Hematopoietic multipotent progenitor cell treated with erythropoietin and hydrocortisone succinate and interleukin-3 and kit ligand, for 4 days (in vitro differentiated cells): Measurements from ENCODE around the gene UGT2B28.
"Not testable (repeated sequence)": the region's sequence is repeated elsewhere in the genome, so short reads cannot be mapped to it uniquely, and the experiment has no call there.

ENCODE experiments used
- DNase-seq: peaks from one replicate; pipeline ENCODE4 v3.0.0-alpha.2; 2015

UGT2B28 gene

DNA sequence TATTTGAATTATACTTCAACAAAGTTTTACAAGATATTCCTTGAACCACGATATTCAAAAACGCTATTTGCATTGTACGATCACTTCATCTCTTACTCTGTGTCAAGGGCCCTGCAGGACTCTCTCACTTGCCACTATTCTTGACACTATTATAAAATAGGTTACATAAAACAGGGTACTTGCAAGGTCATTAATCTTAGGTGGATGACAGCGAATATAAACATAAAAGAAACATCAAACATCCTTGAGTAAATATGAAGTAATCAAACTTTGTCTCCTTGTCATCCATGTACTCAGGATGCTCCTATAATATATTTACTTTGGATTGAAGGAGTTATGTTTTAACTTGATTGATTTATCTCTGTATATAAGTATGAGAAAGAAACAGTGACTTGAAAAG lies at the start of gene UGT2B28:
UGT2B28 (plus strand) TSS at position 395 of the 400 bp plus-strand sequence. CDS start 26 bp downstream, outside the sequence.
- DNase-seq, result not testable (repeated sequence)

- DNase-seq, result no peak
Observed at GRCh38 chr4:69239092-69239491, 41.2 kb upstream of the UGT2B28 start.

DNA sequence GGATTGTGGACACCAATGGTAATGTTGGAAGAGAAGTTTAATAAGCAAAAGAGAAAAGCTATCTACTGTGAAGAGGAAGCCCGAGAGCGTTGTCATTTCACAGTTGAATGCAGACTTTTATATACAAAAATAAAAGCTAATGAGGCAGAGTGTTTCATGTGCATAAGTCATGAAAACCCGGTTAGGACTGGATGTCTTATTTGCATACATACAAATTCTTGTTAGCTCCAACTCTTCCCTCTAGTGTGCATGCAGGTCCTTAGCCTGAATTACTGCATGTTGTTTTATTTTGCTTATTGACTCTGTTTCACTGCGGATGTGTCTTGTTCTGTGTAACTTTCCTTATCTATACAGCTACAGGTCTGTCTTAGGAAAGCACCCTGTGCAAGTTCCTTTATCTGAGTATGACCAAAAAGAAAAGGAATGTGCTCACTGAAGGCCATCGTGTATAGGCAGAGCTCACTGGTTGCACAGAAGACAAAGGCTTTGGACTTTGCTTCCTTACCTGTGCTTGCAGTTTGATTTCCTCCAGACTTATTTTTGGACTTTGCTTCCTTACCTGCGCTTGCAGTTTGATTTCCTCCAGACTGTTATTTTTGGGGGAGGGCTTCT lies 40.6 kb upstream of the UGT2B28 start:
- DNase-seq, result peak; percentile 82

DNA sequence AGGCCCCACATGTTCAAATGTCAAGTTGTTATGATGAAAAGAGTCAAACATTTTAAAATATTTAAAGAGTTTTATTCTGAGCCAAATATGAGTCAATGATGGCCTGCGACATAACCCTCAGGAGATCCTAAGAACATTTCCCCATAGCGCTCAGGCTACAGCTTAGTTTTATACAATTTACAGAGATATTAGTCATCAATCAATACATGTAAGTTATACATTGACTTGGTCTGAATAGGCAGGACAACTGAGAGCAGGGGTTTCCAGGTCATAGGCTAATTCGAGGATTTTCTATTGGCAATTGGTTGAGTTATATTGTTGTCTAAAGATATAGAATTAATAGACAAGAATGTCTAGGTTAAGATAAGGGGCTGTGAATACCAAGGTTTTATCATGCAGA lies 39.5 kb upstream of the UGT2B28 start:
- not testable (repeated sequence) for DNase-seq

DNA sequence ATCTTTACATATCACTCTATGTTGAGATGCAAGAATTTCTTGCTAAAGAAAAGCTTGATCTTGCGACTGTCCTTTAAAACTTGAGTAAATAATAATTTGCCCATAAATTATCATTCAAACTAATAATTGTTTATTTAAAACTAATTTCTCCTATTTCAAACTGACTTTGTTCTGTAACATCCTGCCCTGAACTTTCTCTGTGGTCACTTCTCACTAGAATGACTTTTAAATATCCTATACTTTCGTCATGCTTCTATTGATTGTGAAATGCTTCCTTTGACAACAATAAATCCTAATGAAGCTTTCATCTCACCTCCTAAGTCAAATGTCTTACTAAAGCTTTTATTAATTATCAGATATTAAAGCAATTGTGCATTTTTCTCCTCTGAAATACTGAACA lies 38.5 kb upstream of the UGT2B28 start:
- DNase-seq, result peak; percentile 51

DNA sequence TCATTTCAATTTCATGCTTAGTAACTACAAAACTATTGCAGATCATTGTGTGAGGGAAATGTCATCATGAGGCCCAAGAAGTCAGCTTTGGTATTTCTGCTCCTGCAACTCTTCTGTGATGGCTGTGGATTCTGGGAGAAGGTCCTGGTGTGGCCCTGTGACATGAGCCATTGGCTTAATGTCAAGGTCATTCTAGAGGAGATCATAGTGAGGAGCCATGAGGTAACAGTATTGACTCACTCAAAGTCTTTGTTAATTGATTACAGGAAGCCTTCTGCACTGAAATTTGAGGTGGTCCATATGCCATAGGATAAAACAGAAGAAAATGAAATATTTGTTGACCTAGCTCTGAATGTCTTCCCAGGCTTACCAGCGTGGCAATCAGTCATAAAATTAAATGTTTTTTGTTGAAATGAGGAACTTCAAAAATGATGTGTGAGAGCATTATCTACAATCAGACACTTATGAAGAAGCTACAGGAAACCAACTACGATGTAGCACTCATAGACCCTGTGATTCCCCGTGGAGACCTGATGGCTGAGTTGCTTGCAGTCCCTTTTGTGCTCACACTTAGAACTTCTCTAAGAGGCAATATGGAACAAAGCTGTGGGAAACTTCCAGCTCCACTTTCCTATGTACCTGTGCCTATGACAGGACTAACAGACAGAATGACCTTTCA lies 37.6 kb upstream of the UGT2B28 start:
- peak; percentile 70 for DNase-seq

- DNase-seq, result not testable (repeated sequence)
Observed at GRCh38 chr4:69250884-69251283, 29.4 kb upstream of the UGT2B28 start.

DNA sequence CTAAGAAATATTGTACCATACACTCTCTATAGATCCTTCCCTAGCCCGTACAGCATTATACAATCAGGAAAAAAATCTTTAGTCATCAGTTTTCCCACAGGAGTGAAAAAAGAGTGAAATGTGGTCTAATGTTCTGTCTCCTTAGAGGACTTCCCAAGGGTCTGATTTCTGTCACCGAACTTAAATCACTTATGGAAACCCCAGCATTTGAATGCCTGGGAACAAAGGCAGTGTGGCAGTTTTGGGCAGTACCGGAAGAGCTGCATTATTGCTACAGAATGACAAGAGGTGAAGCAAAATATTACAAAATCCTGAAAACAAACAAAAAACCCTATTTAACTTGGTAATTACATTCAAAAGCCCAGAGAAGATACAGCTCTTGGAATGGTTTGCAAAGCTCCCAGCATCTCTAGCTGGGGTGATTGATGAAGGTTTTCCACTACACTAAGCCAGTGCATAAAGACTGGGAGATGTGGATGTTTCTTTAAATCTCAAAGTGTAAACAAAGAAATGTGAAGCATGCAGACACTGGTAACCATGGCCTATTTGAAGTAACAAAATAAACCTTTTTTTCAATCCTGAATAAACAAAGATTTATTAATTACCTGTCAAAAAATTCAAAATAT lies 27.0 kb upstream of the UGT2B28 start:
- not testable (repeated sequence) for DNase-seq

GRCh38 chr4:69268612-69269011 lies 11.7 kb upstream of the UGT2B28 start:
- DNase-seq, result not testable (repeated sequence)

- DNase-seq, result not testable (repeated sequence)
Observed at GRCh38 chr4:69296356-69296755, 16.1 kb downstream of the UGT2B28 start.

GRCh38 chr4:69308426-69309033 lies 28.3 kb downstream of the UGT2B28 start:
- peak; percentile 59 for DNase-seq

- DNase-seq, result peak; percentile 95
Observed at GRCh38 chr4:69309549-69310076, 29.3 kb downstream of the UGT2B28 start.

- DNase-seq, result not testable (repeated sequence)
Observed at GRCh38 chr4:69310262-69310661, 30.0 kb downstream of the UGT2B28 start.

DNA sequence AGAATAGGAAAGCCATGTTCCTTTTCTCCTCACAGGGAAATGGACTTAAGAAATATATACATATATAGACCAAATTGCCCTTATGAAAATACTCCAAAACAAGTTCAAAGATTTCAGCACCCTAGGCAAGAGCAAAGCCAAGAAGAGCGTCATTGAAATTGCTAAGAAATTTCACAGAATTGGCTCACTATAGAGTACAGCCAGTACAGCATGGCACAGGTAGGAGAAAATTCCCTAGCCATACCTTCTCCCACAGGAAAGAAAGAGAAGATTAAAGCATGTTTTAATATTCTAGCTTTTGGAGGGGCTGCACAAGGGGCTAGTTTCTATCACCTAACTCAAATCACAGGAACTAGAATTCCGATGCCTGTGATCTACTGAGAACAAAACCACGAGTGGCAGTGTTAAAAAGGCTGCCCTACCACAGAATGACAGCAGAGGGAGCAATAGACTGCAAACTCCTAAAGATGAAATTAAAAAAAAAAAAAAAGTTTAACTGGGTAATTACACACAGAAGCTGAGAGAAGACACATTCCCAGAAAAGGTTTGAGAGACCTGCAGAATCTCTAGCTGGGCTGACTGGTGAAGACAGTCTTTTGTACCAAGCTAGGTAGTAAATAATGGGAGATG lies 37.5 kb downstream of the UGT2B28 start:
- peak; percentile 74 for DNase-seq

DNA sequence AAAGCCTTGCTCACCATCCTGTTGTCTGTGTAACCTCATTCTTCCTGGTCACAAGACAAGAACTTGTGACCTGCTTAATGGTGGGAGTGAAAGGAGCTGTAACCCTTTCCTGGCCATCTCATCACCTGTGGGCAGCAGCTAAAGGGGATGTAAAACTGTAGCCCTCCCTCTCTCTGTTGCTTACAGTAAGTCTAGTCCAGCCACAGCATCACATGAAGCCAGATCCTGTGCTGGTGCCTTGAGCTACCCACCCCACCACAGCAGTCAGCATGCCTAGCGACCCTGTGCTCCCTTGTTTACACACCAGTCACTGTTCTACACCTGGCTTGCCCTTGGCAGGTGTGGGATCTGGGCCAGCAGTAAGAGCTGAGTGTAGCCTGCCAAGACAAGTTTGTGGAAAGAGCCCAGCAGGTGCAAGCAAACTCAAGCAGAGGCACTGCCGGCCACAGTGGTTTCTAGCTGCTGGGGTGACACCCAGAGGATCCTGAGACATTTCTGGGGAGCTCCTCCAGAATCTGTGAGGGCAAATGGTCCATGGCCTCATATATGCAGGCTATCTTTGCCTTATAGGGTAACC lies 41.0 kb downstream of the UGT2B28 start:
- DNase-seq, result no peak

GRCh38 chr4:69322055-69322454 lies 41.8 kb downstream of the UGT2B28 start:
- DNase-seq, result peak; percentile 87

- DNase-seq, result no peak
Observed at GRCh38 chr4:69323284-69323683, 43.0 kb downstream of the UGT2B28 start.

DNA sequence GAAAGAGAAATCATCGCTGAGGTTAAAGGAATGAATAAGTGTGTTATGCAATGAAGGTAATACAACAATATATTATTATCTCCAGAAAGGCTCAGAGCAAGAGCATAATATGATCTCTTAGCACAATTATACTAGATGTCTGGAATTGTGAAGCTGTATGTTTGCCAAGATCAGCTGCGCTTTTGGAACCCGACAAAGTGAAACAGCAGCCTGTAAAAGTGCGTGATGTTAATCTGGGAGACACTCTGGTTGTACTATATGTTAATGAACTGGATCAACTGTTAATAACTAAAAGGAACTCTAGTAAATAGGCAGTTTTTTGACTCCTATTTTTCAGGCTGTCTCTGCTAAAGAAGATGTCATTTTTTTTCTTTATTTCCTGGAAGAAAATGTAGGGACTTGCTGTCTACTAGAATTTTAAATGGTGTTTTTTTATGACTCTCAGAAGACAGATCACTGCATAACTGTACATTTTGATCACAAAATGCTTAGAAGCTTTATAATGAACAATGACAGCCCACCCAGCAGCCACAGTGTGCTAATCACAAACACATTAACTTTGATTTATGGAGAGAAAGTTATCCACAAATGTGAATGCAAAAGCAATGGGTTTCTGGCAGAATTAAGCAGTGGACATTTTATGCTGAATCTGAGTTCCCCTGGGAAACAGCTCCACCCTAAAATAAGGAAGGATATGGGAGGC lies 50.2 kb downstream of the UGT2B28 start:
- no peak for DNase-seq

DNA sequence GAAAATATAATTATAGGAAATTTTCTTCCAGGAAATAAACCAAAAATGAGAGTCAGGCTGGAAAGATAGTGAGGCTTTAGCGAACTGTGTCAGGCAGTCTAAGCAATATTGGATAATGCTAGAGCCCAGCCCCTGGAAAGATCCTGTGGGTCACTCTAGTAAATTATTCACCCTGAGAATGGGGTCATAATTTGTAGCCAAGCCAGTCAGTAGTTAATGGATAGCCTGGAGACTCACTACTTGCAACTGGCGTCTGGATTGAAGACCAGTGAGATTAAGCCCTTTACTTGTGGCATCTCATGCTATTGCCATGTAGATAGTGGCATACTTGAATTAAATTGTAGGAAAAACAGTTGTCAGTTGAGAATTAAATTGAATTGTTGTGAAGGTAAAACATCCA lies 51.0 kb downstream of the UGT2B28 start:
- not testable (repeated sequence) for DNase-seq

- peak; percentile 61 for DNase-seq
Observed at GRCh38 chr4:69335485-69335884, 55.2 kb downstream of the UGT2B28 start.

- not testable (repeated sequence) for DNase-seq
Observed at GRCh38 chr4:69343114-69343513, 62.8 kb downstream of the UGT2B28 start.
